ENCODE measurements around the gene DPH1. TPM values are rescaled to one million over a fixed set of nuclear protein-coding genes. Genes with fewer than 3 reads are reported as not detected.

Gene DPH1
- total RNA-seq, 4 donors from 2014 or later: 25.9 to 130 (median 64.5) TPM

GRCh38 chr17:2077040-2077439 is 47.1 kb downstream of the DPH1 start:
- no peak for DNase-seq
- peaks cover 0 to 28% (median 0%) of the 10 kb centered on the region in 3 donors for H3K36me3 ChIP-seq
- TF ChIP-seq, protein P1, sequence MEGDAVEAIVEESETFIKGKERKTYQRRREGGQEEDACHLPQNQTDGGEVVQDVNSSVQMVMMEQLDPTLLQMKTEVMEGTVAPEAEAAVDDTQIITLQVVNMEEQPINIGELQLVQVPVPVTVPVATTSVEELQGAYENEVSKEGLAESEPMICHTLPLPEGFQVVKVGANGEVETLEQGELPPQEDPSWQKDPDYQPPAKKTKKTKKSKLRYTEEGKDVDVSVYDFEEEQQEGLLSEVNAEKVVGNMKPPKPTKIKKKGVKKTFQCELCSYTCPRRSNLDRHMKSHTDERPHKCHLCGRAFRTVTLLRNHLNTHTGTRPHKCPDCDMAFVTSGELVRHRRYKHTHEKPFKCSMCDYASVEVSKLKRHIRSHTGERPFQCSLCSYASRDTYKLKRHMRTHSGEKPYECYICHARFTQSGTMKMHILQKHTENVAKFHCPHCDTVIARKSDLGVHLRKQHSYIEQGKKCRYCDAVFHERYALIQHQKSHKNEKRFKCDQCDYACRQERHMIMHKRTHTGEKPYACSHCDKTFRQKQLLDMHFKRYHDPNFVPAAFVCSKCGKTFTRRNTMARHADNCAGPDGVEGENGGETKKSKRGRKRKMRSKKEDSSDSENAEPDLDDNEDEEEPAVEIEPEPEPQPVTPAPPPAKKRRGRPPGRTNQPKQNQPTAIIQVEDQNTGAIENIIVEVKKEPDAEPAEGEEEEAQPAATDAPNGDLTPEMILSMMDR (IDR thresholded peaks at IDR 0.05): no peak
- no peak for TF ChIP-seq POLR2A (IDR thresholded peaks at IDR 0.05)
- peaks cover 0 to 24% (median 0%) of the 10 kb centered on the region in 4 donors for H3K4me1 ChIP-seq
- peak overlapping the region; percentile 38 to 72 (median 66) for H3K27ac ChIP-seq
- no peaks in the 10 kb centered on the region for H3K27me3 ChIP-seq
- no peaks in the 10 kb centered on the region for H3K9me3 ChIP-seq
- no peak overlapping the region for H3K4me3 ChIP-seq

GRCh38 chr17:2081564-2081963 is 51.6 kb downstream of the DPH1 start:
- H3K27me3 ChIP-seq: no peaks in the 10 kb centered on the region
- peaks cover 0 to 28% (median 0%) of the 10 kb centered on the region in 3 donors for H3K36me3 ChIP-seq
- TF ChIP-seq POLR2A (IDR thresholded peaks at IDR 0.05): no peak
- TF ChIP-seq, protein P1 (IDR thresholded peaks at IDR 0.05): no peak
- H3K9me3 ChIP-seq: no peaks in the 10 kb centered on the region
- no peak overlapping the region for H3K4me3 ChIP-seq
- peaks cover 10 to 54% (median 20%) of the 10 kb centered on the region in 4 donors for H3K4me1 ChIP-seq
- H3K27ac ChIP-seq: peak overlapping the region; percentile 81 to 99 (median 89)
- no peak for DNase-seq

DNA sequence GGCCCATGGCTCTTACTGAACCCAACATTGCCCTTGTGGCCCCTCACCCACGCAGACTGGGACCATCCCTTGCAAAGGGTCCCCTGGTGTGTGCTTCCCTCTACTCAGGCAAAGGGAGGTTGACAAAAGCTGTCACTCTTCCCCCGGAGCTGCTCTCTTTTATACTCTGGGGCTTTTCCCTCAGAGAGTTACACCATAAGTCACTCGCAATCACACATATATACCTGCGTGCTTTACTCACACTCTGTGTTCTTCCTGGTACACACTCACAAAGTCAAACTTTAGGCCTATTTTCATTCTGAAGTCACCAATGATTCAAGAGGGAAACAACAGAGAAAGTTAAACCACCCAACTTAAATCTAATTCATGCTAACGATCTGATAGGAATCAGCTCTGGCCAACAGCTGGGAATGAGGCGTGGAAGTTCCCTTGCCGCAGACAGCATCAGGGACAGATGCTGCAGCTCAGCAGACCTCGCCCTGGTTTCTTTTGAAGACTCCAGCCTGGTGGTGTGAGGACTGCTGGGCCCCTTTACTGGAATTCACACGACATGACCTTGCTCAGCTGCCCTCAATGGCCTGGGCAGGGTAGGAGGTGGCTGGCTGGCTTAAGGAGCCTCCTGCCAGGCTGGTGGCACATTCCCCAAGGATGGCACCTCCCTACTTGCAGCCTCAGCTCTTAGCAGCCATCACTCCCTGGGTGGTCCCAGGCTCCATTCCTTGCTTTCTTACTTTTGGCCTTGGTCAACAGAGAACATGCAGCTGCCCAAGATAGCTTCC is 52.2 kb downstream of the DPH1 start:
- Histone ChIP-seq H3K27me3 (no peaks in the 10 kb centered on the region), H3K4me1 (peaks cover 10 to 58% (median 26%) of the 10 kb centered on the region in 4 donors), H3K27ac (peak overlapping the region; percentile 81 to 99 (median 89)), H3K9me3 (no peaks in the 10 kb centered on the region), H3K36me3 (peaks cover 0 to 28% (median 0%) of the 10 kb centered on the region in 3 donors), H3K4me3 (no peak overlapping the region)
- no peak for DNase-seq
- TF ChIP-seq, protein P1 (IDR thresholded peaks at IDR 0.05): no peak

GRCh38 chr17:2083613-2084035 is 53.7 kb downstream of the DPH1 start:
- peak overlapping the region; percentile 81 to 99 (median 89) for H3K27ac ChIP-seq
- H3K9me3 ChIP-seq: no peaks in the 10 kb centered on the region
- no peak overlapping the region for H3K4me3 ChIP-seq
- no peaks in the 10 kb centered on the region for H3K27me3 ChIP-seq
- peaks cover 10 to 72% (median 41%) of the 10 kb centered on the region in 4 donors for H3K4me1 ChIP-seq
- no peak for TF ChIP-seq POLR2A (IDR thresholded peaks at IDR 0.05)
- TF ChIP-seq, protein P1 (IDR thresholded peaks at IDR 0.05): no peak
- H3K36me3 ChIP-seq: peaks cover 0 to 25% (median 0%) of the 10 kb centered on the region in 3 donors
- peak in 2 of 3 donors; percentile 52 to 69 for DNase-seq

DNA sequence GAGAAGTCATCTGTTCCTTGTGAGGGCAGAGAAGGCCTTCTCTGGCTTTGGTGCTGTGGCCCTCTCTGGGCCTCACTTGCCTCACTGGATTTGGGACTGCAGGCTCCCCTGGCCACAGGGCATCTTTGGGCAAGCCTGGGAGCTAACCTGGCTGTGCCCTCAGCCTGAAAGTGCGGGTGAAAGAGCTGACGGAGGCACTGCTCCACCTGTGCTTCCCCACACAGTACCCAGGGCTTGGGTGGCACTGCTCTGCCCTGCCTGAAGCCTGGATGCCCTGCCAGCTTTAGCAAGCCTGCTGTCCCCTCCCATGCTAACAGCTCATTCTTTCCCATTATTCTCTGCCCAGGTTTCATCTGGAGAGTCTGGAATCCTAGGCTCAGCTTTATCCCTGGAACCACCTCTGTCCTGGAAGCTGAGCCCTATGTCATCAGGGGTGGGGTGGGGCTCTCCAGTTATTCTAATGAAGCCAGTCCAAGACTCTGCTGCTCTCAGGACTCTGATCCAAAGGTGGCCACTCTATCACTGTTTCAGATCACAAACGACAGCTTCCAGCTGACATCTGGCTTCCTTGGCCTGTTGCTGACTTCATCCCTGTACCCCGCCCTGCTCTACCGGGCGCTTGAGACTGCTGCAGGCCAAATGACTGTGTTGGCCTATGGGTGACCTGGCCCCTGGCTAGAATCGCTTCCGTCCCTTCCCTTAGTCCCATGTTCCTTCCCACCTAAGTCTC is 54.2 kb downstream of the DPH1 start:
- H3K9me3 ChIP-seq: no peaks in the 10 kb centered on the region
- no peaks in the 10 kb centered on the region for H3K27me3 ChIP-seq
- peak overlapping the region; percentile 81 to 99 (median 89) for H3K27ac ChIP-seq
- H3K36me3 ChIP-seq: peaks cover 0 to 19% (median 0%) of the 10 kb centered on the region in 3 donors
- peaks cover 10 to 78% (median 46%) of the 10 kb centered on the region in 4 donors for H3K4me1 ChIP-seq
- no peak overlapping the region for H3K4me3 ChIP-seq
- TF ChIP-seq, protein P1 (IDR thresholded peaks at IDR 0.05): no peak
- peak in 1 of 2 donors; percentile 58 for TF ChIP-seq POLR2A (IDR thresholded peaks at IDR 0.05)
- DNase-seq: peak in 2 of 3 donors; percentile 85 to 91

All from Peyer's patch (tissue), 4 donors.